HG03565 (cell line): ENCODE data around the gene CFAP57.

Source experiments
- ATAC-seq: cut with Tn5 transposase; IDR thresholded peaks from one replicate; pipeline ENCODE4 v1.9.1; 2021; ENCODE audit warnings: mild to moderate bottlenecking, moderate library complexity; ENCODE audit not compliant: unreplicated experiment

CFAP57 gene

DNA sequence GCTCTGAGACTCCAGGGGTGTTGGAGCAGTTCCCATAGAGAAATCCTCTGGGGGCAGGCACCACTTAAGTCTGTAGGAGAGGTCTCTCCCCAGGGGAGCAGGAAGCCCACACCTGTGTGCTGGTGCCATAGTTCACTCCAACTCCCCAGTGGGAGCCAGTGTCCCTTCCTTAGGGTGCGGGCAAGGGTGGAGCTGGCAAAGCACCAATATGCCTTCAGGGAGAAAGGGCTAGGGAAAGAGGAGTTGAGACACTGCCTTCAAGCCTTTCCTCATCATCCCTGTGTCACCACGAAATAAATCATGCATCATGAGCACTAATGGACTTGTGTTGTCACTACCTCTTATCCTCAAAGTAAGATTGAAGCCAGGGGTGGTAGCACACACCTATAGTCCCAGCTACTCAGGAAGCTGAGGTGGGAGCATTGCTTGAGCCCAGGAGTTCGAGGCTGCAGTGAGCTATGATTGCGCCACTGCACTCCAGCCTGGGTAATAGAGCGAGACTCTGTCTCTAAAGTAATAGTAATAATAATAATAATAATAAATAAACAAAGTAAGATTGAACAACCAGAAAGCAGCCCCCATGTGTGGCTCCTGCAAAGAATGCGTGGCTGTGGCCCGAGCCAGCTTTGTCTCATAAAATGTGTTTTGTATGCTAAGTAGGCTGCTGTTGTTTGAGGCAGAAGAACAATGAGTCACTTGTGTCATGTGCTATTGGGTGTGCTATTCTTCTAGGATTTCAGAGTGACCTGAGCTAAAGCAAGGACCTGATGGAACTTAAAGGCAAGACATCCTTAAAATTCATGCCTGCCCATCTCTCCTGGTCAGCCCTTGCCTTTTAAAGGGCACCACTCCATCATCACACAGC, 122.0 kb downstream of the CFAP57 start:
- ATAC-seq = no peak

DNA sequence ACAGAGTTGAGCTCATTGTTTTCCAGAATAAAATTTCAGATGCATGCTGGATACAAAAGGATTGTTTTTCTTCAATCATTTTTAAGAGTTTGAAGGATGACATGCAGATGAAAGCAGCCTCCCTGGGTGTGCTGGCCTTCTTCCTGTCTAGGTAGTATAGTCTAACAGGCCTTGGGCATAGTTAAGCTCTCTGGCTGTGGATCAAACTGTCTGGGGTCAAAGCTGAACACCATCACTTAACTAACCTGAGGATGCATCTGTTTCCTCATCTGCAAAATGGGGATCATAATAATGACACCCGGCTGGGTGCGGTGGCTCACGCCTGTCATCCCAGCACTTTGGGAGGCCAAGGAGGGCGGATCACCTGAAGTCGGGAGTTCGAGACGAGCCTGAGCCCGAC, 122.6 kb downstream of the CFAP57 start:
- no peak for ATAC-seq

DNA sequence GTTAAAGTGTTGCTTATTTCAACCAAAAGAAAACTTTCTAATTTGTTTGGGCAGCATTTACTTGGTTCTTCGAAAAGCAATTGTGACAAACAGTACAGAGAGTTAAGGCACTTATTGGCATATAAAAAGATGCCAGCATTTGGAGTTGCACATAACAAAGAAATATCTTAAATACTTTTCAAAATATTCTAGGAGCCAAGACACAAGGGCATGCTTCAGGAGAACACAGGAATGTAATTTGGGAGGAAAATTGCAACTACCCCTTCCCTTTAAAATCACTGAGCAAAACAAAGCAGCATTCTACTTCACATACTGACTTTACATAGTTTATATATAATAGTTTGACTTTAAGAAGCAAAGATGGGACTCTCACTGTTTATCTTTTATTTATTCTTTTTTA, 124.1 kb downstream of the CFAP57 start:
- ATAC-seq = no peak

DNA sequence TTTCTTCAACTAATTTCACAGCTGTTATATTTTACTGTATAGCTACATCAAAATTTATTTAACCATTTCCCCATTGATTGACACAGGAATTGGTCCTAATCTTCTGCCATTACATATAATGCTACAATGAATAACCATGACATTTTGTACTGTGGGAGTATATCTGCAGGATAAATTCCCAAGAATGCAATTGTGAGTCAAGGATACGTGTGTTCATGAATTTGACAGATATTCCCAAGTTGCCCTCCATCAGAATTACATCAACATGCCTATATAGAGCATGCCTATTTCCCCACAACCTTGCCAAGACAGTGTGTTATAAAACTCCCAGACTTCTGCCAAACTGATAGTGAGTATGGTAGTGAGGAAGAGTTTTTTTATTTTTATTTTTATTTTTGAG, 125.9 kb downstream of the CFAP57 start:
- ATAC-seq = no peak

DNA sequence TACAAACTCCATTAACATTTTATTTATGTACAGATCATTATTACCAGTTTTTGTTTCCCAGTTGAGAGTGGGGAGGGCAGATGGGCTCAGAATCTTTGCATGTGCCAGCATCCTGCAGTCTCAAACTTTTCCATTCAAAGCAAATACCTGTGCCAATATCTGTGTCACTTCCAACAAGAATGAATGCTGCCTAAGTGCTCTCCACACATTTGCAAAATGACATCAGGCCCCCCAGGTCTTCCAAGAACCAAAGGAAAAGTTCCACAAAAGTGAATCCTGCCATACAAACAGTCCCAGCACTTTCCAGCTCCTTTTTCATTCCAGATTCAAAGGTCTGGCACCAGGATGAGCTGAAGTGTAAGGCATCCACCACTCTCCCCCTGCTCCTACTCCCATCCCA, 127.0 kb downstream of the CFAP57 start:
- ATAC-seq = no peak

DNA sequence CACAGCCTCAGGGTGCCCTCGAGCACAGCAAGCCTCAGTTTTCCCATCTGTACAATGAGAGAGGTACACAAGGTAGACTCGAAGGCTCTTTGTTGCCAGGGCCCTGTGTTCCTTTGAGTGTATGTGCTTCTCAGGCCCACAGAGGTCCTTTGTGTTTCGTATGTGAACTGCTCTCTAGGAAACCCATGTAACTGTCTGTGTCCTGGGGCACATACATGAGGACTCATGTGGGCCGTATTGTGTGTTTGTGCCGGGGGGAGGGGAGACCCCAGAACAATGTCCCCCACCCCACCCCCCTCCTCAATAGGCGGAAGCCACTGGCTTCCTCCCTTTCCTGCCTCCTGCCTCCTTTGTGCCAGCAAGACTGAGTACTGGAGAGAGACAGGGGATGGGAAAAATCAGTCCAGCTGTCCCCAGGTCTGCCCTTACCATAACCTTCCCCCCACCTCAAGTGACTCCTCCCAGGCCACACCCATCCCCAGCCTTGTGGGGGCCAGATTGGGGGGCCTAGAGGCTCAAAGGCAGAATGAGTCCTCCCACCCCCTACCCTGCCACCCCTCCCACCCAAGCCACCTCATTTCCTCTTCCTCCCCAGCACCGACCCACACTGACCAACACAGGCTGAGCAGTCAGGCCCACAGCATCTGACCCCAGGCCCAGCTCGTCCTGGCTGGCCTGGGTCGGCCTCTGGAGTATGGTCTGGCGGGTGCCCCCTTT, 128.4 kb downstream of the CFAP57 start, which contains the start of gene TIE1:
Gene TIE1, plus strand, starts transcription at position 605 of the 717 bp plus-strand sequence. Its CDS starts 90 bp downstream, at position 695.
- no peak for ATAC-seq

DNA sequence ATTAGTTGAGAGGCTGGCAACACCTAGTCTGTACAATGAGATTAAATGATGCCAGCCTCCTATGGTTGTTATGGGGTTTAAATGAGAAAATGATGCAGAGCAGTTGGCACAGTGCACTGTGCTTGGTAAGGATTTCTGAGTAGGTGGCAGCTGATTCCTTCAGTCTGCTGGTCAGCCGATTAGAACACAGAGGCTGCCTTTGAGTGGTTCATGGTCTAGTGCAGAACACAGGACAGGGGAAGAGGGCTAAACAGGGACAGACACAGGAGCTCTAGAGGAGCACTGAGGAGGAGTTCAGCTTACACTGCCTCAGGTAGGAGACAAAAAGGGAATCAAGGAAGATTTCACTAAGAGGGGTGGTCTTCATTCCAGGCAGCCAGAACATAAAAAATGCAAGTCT, 130.1 kb downstream of the CFAP57 start:
- no peak for ATAC-seq

DNA sequence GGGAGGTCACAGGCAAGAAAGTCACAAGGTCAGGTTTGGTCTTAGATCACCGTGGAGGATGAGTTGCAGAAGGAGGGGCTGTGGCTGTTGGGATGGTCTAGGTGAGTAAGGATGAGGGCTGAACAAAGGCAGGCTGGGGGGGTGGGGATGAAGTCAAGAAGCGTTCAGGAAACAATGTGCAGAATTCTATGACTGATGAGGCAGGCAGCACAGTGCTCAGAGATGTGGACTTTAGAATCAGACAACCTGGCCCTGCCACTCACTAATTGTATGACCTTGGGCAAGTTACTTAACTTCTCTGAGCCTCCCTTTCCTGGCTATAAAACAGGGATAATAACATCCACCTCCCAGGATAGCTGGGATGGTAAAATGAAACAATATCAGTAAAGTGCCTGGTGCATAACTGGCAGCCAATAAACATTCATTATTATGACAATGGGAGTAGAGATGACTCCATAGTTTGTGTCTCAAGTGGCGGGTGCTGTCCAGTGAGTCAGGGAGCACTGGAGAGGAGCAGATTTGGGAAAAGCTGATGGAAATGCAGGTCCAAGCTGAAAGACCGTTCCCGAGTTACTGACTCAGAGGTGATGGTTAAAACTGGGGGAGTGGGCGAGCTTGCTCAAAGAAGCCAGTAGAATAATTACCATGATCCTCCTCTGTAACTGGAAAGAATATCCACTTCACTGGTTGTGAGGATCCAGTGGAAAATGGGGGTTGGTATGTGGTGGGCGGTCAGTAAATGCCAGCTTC, 130.8 kb downstream of the CFAP57 start:
- ATAC-seq = no peak

DNA sequence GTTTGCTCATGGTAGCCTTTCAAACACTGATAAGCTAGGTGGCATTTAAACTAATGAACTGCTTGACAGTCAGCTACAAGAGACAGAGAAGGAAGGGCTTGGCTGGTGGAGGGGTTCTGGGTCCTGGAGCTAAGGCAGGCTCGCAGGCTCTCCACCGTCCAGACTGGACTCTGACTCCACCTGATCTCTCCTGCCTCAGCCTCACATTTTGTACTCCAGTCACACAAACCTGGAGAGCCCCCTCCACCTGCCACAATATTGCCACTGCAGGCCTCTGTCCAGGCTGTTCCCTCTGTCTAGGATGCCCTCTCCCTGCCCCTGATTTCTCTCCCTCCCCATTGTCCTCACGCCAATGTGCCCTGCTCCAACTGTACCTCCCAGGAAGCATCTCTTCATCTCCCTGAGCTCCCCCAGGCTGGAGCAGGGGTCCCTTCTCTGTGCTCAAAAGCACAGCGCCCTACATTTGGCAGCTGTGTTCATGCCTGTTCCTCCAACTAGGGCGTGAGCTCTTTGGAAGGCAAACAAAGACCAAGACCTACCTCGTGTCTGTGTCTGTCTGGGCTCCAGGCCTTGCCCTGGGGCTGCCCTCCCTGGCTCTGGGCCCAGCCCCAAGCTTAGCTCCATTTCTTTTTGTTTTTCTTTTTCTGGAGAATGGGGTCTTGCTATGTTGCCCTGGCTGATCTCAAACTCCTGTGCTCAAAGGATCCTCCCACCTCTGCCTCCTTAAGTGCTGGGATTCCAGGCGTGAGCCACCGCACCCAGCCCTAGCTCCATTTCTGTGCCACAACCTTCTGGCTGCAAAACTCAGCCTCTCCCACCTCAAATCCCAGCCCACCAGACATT, 131.6 kb downstream of the CFAP57 start:
- ATAC-seq = no peak
